ENCODE results near the gene BRSK1. TPM values are rescaled to one million over a fixed set of nuclear protein-coding genes. Genes with fewer than 3 reads are reported as not detected.

The BRSK1 gene
- total RNA-seq, 1 donor from 2014 or later = 1.3 TPM

DNA sequence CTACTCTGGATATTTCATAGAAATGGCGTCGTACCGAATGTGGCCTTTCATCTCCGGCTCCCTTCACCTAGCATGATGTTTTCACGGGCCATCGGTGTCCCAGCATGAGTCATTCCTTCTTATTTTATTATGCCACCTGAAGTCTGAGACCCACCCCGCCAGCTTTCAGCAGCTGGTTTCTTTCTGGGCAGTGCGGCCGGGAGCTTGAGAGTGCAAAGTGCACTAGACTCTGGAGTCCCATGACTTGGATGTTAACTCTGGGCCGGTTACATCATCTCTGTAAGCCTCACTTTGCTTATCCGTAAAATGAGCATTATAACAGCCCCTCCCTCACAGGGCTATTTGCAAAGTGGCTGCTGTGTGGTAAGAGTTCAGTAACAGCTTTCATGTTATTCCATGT, 50.1 kb downstream of the BRSK1 start:
- no peaks in the 10 kb centered on the region for H3K27me3 ChIP-seq
- TF ChIP-seq, protein P1, sequence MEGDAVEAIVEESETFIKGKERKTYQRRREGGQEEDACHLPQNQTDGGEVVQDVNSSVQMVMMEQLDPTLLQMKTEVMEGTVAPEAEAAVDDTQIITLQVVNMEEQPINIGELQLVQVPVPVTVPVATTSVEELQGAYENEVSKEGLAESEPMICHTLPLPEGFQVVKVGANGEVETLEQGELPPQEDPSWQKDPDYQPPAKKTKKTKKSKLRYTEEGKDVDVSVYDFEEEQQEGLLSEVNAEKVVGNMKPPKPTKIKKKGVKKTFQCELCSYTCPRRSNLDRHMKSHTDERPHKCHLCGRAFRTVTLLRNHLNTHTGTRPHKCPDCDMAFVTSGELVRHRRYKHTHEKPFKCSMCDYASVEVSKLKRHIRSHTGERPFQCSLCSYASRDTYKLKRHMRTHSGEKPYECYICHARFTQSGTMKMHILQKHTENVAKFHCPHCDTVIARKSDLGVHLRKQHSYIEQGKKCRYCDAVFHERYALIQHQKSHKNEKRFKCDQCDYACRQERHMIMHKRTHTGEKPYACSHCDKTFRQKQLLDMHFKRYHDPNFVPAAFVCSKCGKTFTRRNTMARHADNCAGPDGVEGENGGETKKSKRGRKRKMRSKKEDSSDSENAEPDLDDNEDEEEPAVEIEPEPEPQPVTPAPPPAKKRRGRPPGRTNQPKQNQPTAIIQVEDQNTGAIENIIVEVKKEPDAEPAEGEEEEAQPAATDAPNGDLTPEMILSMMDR (IDR thresholded peaks at IDR 0.05) = no peak
- H3K27ac ChIP-seq = no peak overlapping the region
- ATAC-seq (peak; percentile 7), DNase-seq (no peak)
- peaks cover 4% of the 10 kb centered on the region for H3K4me1 ChIP-seq
- intact Hi-C loops (cut with DNase I) = no loop called here
- H3K9me3 ChIP-seq = no peaks in the 10 kb centered on the region
- H3K36me3 ChIP-seq = no peaks in the 10 kb centered on the region
- no peak overlapping the region for H3K4me3 ChIP-seq

DNA sequence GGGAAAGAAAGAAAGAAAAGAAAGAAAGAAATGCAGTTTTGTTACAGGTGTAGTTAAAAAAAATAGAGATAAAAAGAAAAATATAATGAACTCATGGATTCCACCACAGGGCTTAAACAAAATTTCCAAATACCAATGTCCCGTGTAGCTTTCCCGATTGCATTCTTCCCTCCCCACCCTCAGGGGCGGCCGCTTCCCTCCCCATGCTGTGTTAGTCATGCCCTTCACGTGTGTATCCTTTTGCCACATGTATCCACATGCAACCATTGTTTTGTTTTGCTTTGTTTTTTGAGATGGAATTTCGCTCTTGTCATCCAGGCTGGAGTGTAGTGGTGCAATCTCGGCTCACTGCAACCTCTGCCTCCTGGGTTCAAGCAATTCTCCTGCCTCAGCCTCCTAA, 52.3 kb downstream of the BRSK1 start:
- no peak overlapping the region for H3K27ac ChIP-seq
- H3K4me3 ChIP-seq = no peak overlapping the region
- no peaks in the 10 kb centered on the region for H3K9me3 ChIP-seq
- no peaks in the 10 kb centered on the region for H3K36me3 ChIP-seq
- H3K4me1 ChIP-seq = peaks cover 9% of the 10 kb centered on the region
- intact Hi-C loops (cut with DNase I) = no loop called here
- DNase-seq = no peak
- TF ChIP-seq, protein P1 (IDR thresholded peaks at IDR 0.05) = no peak
- no peak for ATAC-seq
- no peaks in the 10 kb centered on the region for H3K27me3 ChIP-seq

DNA sequence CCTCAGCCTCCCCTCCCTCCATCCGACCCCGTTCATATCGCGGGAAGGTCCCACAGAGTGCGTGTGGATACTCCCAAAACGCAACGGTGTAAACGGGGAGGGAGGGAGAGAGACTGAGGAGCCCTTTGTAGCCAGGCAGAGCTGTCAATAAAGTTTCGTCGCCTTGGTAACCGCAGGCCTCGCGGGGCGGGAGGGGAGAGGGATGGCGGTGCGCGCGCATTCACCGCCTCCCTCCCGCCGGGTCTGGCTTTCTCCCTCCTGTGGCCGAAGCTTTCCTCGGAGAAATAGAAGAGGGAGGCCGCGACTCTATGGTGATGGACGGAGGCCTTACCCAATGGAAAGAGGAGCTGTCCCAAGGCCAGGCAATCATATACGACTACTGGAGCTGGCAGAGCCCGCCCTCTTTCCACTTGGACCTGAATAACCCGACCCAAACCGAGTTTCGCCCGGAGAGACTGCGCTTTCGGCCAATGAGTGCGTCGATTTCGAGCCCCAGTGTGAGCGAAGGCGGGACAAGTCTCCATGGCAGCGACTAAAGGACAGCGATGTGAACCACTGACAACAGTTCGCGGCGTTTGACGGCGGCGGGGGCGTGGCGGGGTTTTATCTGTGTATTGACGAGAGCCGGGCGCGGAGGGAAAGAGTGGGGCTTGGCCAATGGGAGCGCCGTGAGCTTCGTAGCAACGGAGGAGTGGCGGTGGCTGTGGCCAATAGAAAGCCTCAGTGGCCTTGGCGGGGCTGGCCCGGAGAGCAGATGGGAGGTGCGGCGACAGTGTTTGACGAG, 55.5 kb downstream of the BRSK1 start, which contains the start of gene KMT5C:
Gene KMT5C, plus strand, starts transcription at position 772 of the 784 bp plus-strand sequence. CDS start 2,061 bp downstream, outside the sequence.
- Histone ChIP-seq H3K9me3 (no peaks in the 10 kb centered on the region), H3K4me1 (peaks cover 9% of the 10 kb centered on the region), H3K27me3 (no peaks in the 10 kb centered on the region), H3K27ac (peak within 1 kb of the TSS; percentile 90), H3K4me3 (peak within 1 kb of the TSS; percentile 67), H3K36me3 (peaks cover 6% of the 10 kb centered on the region)
- DNase-seq (peak; percentile 100), ATAC-seq (peak; percentile 92)
- TF ChIP-seq, protein P1 (IDR thresholded peaks at IDR 0.05) = peak; percentile 47
- intact Hi-C loops (cut with DNase I) = no loop called here

DNA sequence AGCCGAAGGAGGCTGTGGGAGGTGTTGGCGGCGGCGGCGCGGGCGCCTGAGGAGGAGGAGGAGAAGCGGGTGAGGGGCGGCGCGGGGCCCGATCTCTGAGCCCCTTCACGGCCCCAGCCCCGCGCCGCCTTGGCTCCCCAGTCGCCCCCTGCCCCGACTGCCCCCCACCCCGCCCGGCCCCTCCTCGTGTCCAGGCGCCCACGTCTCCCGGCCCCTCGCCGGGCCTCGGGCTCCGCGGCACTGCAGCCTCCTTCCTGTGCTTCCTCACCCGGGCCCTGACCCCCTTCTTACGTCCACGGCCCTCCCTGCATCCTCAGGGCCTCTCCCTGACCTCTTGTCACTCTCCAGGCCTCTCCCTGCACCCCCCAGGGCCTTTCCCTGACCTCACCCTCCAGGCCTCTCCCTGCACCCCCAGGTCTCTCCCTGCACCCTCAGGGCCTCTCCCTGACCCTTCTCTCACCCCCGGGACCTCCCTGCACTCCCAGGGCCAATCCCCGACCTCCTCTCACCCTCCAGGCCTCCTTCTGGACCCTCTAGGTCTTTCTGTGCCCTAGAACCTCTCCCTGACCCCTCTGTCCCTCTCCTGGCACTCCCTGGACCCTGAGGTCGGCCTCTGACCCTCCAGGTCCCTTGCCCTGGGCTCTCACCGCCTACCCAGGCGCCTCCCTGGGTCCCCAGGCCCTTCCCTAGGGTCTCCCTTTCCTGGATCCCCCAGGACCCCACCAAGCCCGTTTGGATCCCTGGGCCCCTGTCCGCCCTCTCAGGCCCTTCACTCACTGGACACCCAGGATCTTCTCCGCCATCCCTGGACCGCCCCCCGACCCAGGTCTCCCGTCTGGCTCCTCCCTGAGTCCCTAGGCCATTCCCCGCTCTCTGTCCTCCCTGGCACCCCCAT, 56.3 kb downstream of the BRSK1 start:
- H3K9me3 ChIP-seq = no peaks in the 10 kb centered on the region
- peak overlapping the region; percentile 67 for H3K4me3 ChIP-seq
- ATAC-seq (no peak), DNase-seq (no peak)
- H3K27ac ChIP-seq = peak overlapping the region; percentile 86
- peaks cover 9% of the 10 kb centered on the region for H3K4me1 ChIP-seq
- H3K36me3 ChIP-seq = peaks cover 6% of the 10 kb centered on the region
- H3K27me3 ChIP-seq = no peaks in the 10 kb centered on the region
- TF ChIP-seq, protein P1 (IDR thresholded peaks at IDR 0.05) = no peak
- intact Hi-C loops (cut with DNase I) = no loop called here

DNA sequence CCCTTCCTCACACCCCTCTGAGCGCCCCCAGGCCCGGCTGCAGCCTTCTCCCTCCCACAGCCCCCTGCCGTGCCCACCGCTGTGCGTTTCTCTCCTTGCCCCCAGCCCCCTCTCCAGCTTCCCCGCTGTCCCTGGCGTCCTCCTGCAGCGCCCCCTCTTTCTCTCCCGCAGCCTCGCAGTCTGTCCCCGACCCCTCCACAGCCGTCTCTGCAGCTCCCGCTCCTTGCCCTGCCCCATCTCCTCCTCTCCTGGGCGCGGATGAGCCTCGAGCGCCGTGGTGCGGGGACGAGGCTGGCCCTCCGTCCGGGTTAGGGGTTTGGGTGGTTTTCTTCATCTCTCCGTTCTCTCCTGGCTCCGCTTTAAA, 57.0 kb downstream of the BRSK1 start:
- DNase-seq (no peak), ATAC-seq (no peak)
- no peaks in the 10 kb centered on the region for H3K27me3 ChIP-seq
- intact Hi-C loops (cut with DNase I) = no loop called here
- H3K4me3 ChIP-seq = peak overlapping the region; percentile 67
- H3K36me3 ChIP-seq = peaks cover 6% of the 10 kb centered on the region
- peaks cover 9% of the 10 kb centered on the region for H3K4me1 ChIP-seq
- H3K9me3 ChIP-seq = no peaks in the 10 kb centered on the region
- TF ChIP-seq, protein P1 (IDR thresholded peaks at IDR 0.05) = no peak
- H3K27ac ChIP-seq = no peak overlapping the region
